AG20443 (cell line): ENCODE results near the gene FGFBP2.

Source experiments
- DNase-seq: peaks from one replicate; pipeline ENCODE4 v3.0.0; 2012; ENCODE audit warnings: low spot score, mixed read lengths

FGFBP2 gene

DNA sequence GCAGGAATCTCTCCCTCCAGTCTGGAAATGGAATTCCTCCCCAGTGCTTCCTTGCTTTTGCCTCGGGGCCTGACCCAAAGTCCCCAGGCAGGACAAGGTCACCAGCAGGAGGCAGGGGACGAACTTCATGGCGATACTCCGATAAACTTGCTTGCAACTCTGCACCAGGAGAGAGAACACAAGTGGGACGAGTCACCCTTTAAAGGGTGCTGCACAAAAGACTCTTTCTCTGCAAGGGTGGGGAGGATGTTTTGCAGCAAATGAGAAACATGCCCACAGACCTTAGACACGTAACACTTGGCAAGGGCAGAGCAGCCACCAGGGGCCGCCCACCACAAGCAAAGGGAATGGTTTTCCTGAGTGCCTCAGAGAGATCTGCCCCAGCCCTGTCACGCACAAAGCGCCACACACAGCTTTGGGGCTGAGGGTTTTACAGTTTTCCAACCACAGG lies at the start of gene FGFBP2:
Gene FGFBP2, minus strand, starts transcription at position 175 of the 451 bp plus-strand sequence. Its CDS starts 46 bp downstream, at position 129.
- DNase-seq = peak; percentile 74

DNA sequence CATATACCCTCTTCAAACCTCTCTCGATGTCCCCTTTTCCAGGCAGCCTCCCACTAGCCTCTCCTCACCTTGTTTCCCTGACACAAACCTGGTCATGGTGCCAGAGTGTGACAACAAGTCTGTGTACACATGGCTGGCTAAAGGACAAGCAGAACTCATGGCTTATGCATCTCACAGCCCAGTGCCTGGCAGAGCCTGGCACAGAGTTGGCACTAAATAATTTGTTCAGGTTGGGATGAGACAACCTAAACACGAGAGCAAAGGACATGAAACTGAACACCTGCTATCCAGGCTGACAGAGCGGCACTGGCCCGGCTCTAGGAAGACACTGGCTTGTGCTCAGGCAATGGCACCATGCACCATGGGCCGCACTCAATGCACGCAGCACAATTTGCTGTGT lies 48.2 kb upstream of the FGFBP2 start:
- no peak for DNase-seq

DNA sequence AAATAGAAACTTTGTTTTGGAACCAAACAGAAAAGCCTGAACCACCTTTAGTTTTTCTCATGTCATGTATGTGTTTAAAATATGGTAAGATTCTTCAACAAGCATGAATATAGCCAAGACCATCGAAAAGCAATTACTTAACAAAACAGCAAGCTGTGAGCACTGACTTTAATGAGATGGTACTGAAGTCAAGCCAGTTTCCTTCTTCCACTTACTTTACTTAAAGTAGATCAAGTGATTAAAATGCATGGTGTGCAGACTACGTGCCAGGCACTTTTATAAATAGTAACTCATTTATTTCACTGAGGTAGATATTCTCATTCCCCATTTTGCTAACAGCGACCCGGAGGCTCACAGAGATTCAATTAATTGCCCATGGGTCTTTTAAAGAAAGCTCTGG lies 46.2 kb upstream of the FGFBP2 start:
- no peak for DNase-seq

- DNase-seq = no peak
These were observed 44.6 kb upstream of the FGFBP2 start for GRCh38 chr4:16007471-16008095.

- DNase-seq = no peak
These were observed 43.9 kb upstream of the FGFBP2 start for GRCh38 chr4:16006771-16007446.

- no peak for DNase-seq
These were observed 42.7 kb upstream of the FGFBP2 start for GRCh38 chr4:16005676-16006075.

GRCh38 chr4:16001484-16001858 lies 38.5 kb upstream of the FGFBP2 start:
- DNase-seq = peak; percentile 87

- DNase-seq = no peak
These were observed 37.9 kb upstream of the FGFBP2 start for GRCh38 chr4:16000708-16001483.

DNA sequence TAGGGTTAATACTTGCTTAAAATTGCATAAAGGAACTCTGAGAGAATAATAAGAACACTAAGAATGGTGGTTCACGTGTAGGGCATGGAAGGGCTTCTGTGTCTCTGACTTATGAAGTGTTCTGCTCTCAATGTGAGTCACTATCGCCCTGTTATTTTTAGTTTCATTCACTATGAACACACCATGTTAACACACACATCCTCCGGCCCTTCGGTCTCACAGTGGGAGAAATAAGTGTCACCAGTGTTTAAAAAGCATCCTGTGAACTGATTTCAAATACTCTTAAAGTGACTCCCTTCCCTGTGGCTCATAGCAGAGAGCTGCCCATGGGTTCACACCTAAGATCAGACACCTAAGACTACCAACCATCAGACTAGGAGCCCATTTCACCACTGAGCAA lies 33.8 kb upstream of the FGFBP2 start:
- no peak for DNase-seq

- no peak for DNase-seq
These were observed 32.9 kb upstream of the FGFBP2 start for GRCh38 chr4:15995826-15996225.

DNA sequence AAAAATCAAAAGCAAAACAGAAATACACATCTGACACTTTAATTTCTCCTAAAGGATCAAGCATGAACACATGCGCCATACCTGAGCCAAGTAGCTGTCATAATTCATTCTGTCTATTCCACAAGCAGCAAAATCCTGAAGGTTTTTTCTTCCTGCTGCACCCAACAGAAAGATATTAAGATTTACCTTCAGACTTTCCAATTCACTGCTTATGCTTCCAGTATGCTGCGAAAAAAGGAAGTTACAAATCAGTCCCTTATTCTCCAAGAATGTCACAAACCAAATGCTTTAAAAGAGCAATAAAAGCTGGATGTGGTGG lies 29.2 kb upstream of the FGFBP2 start:
- DNase-seq = no peak

GRCh38 chr4:15990570-15991285 lies 27.8 kb upstream of the FGFBP2 start:
- DNase-seq = no peak

DNA sequence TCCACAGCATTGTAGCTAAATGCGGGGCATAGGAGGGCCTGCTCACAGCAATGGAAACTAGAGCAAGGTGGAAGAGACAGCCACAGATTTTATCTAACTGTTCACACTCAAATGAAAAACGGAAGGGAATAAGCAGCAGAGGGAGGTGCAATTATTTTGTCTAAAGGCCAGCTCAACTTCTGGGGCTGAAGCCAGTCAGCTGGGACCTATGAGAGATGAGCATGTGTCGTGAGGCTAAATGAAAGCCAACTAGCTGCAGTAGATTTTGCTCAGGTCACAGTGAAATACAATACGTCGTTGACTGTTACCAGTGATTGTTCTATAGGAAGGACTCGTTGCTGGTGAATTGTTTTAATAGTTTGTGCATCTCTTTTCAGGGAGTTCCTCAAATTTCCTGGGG lies 26.4 kb upstream of the FGFBP2 start:
- no peak for DNase-seq

GRCh38 chr4:15988222-15988621 lies 25.2 kb upstream of the FGFBP2 start:
- DNase-seq = no peak

DNA sequence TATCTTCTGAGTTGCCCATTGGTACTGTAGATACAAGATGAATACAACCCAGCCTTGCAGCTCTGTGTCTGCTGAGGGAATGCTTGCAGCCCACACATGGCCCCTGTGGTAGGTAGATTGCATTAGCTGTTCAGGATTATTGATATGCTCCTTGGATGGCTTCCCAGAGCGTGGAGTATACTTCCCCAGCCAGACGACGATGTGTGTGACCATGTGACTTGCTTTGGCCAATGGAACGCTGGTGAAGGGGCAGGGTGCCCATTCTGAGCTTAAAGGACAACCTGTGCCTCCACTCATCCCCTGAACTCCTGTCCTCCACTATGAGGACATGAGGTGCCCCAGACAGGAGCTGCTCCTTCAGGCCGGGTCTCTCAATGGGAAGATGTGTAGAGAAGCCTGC lies 23.9 kb upstream of the FGFBP2 start:
- DNase-seq = no peak

- DNase-seq = no peak
These were observed 20.6 kb upstream of the FGFBP2 start for GRCh38 chr4:15983610-15984009.

GRCh38 chr4:15982842-15983524 lies 20.0 kb upstream of the FGFBP2 start:
- DNase-seq = no peak

- no peak for DNase-seq
These were observed 13.8 kb upstream of the FGFBP2 start for GRCh38 chr4:15976456-15977447.

DNA sequence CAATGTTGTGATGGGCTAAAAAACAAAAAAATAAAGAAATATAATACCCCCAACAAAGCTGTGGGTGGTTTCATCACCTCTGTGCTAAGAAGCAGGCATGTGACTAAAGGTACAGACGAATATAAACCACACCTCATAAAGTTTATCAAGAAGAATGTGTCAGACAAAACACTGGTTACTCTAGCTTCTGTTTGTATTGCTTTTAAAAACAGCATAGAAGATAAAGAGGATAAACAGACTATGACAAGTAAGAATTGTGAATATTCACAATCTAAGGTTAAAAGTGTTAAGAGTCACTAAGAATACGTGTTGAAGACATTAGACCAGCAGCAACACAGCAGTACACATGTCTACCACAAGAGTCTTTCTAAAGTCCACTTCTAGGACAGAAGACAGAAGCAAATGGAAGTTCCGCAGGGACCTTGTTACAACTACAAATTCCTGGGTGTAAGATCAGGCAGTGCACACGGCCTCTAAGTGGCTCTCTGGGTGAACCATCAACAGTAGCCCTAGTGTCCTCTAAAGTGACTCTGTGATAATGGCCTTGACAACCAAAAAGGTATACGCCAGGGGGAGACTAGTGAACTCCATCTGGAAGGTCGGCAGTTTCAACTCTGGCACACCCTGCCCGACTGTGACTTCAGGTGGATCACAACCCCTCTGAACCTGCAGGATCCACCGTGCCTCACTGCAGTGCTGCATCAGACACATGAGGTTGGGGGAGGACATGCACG lies 8.3 kb upstream of the FGFBP2 start:
- DNase-seq = no peak
